Lower leg skin (tissue), 4 donors: ENCODE data around the gene PAIP2. TPM values are rescaled to one million over a fixed set of nuclear protein-coding genes. Genes with fewer than 3 reads are reported as not detected.
A peak's percentile ranks its signal among the peaks of the same experiment; 100 is the strongest.
"Not testable (repeated sequence)": the region's sequence is repeated elsewhere in the genome, so short reads cannot be mapped to it uniquely, and the experiment has no call there.

Source experiments
- DNase-seq, 2 donors: peaks; one replicate each; pipeline ENCODE4 v3.0.0-alpha.2; 2019; ENCODE audit warnings: low spot score in 2 of 2
- H3K4me3 ChIP-seq: fragments of 200-600 bp; sonication (generic); 2 replicates; pipeline ENCODE4 v1.5.1; 2017; ENCODE audit warnings: mild to moderate bottlenecking, low read depth; ENCODE audit not compliant: poor library complexity, severe bottlenecking
- CTCF ChIP-seq, 3 donors: fragments of 450-650 bp; IDR thresholded peaks; one replicate each; pipeline ENCODE4 v1.5.1; 2016; ENCODE audit warnings: antibody characterized with exemption in 3 of 3, mild to moderate bottlenecking in 3 of 3, moderate library complexity in 2 of 3
- POLR2A ChIP-seq, 2 donors: fragments of 450-650 bp; IDR thresholded peaks; one replicate each; pipeline ENCODE4 v1.6.1; 2016 to 2017; ENCODE audit warnings: antibody characterized with exemption in 2 of 2, mild to moderate bottlenecking in 1 of 2, moderate library complexity in 1 of 2
- WGBS, 2 donors: methylation state at CpG; one replicate each; pipeline ENCODE4 v1.1.5; 2018; 5-methylcytosine and 5-hydroxymethylcytosine counted together
- intact Hi-C: fragments of 100-400 bp; cut with DNase I; formaldehyde crosslinking; loops from one replicate; pipeline ENCODE4 v1.15.0; 2023; ENCODE audit warnings: low total_unique reads
- total RNA-seq, 4 donors: library from RNA; depleted of rRNA; stranded (reverse); fragments of >200 nt; gene quantifications; one replicate each; pipeline ENCODE4 v1.1.0, GENCODE V29; 2016

PAIP2 gene
- total RNA-seq, 4 donors from 2014 or later: 47.4 to 81.5 (median 64.7) TPM

DNA sequence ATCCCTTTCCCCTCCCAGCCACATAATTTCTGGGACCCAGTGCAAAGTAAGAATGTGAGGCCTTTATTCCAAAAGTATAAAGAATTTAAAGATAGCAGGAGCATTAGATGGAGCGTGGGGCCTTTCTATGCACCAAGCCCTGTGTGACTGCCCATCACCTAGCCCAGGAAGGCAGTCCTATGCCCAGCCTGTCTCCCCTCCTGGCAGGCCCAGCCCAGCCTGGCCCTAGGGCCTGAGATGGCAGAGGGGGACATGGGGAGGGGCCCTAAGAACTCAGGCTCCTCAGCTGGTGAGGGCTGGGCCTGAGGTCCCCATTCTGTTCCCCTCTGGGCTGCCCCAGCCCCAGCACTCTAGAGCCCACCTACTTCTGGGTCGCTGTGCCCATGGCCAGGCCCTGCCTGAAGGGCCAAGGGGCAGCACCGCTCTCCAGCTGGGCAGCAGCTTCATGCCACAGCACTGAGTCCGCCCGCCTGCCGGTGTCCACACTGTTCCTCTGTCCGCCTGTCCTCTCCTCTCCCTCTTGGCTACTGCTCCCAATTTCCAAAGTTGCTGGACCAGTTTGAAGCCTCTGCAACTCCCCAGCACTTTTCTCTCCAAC, 42.4 kb downstream of the PAIP2 start:
- TF ChIP-seq CTCF (IDR thresholded peaks at IDR 0.05): no peak
- no peak for TF ChIP-seq POLR2A (IDR thresholded peaks at IDR 0.05)
- no peak overlapping the region for H3K4me3 ChIP-seq
- no peak for DNase-seq
- 62 to 66% methylated on average over 7 of the region's 7 CpGs for WGBS, 2 donors
- intact Hi-C loops: no loop called here

DNA sequence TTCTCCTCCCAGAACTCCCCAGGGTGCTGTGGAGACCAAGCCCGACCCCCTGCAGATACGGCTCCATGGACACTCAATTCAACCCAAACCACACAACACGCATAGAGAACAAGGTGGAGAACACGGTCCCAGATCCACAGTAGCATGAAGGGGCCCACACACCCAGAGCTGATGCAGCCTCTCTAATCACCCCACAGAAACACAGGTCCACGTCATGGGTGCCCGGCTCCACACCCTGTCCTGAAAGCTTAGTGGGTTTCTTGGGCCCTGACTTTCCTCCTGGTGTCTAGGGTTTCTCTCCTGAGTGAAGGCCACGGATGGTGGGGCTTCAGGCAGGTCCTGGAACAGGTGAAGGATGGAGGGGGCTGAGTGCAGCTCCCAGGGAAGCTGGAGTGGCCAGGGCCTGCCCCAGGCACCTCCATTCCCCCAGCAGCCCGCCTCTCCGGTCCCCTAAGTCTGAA, 43.0 kb downstream of the PAIP2 start:
- intact Hi-C loops: no loop called here
- TF ChIP-seq POLR2A (IDR thresholded peaks at IDR 0.05) (no peak), CTCF (IDR thresholded peaks at IDR 0.05) (no peak)
- peak in 1 of 2 donors; percentile 77 for DNase-seq
- WGBS, 2 donors: 45 to 53% methylated on average over 8 to 9 of the region's 9 CpGs
- H3K4me3 ChIP-seq: no peak overlapping the region

DNA sequence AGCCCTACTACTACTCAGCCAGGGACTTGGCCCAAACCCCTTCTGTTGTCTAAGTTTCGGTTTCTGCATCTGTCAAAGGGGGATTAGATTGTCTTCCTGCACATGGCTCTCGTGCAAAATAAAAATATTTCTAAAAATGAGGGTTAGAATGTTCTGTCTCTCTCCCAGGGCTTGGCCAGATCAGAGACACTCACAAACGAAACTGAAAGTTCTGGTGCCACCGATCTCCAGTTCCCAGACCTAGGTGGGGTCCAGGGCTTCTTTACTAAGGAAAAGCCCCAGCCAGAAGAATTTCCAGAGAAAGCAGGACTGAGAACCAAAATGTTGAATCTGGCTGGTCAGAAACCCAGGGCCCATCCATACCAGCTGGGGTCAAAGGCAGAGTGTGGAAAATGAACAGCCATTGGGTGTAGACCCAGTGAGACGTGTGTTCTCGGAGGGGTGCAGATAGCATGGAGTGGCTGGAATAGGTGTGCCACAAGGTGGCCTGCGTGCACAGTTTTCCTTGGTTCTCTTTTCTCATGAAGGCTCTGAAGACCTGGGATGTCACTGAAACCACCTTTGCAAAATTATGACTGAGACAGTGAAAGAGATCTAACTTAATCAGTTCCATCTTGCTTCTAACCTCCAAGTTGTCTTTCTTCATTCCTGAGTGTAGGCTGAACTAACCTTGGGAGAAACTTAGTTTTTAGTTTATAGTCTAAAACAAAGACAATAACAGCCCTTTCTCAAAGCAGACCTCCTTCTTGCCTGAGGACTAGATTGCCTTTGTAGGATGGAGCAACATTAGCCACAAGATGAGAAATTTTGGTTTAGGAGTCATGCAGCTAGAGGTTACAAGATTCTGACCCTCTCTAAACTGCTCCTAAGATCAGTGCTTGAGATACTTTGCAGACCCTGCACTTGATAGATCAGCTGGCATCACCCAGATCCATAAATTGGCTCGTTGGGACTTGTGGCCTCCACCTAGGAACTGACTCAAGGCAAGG, 43.7 kb downstream of the PAIP2 start:
- 39 to 47% methylated on average over 8 of the region's 8 CpGs for WGBS, 2 donors
- H3K4me3 ChIP-seq: no peak overlapping the region
- no peak for TF ChIP-seq POLR2A (IDR thresholded peaks at IDR 0.05)
- DNase-seq: no peak
- intact Hi-C loops: no loop called here

GRCh38 chr5:139386050-139386438, 44.4 kb downstream of the PAIP2 start:
- 54 to 83% methylated on average over 5 of the region's 5 CpGs for WGBS, 2 donors
- TF ChIP-seq POLR2A (IDR thresholded peaks at IDR 0.05) (no peak), CTCF (IDR thresholded peaks at IDR 0.05) (no peak)
- peak in 1 of 2 donors; percentile 75 for DNase-seq
- no peak overlapping the region for H3K4me3 ChIP-seq
- intact Hi-C loops: no loop called here

DNA sequence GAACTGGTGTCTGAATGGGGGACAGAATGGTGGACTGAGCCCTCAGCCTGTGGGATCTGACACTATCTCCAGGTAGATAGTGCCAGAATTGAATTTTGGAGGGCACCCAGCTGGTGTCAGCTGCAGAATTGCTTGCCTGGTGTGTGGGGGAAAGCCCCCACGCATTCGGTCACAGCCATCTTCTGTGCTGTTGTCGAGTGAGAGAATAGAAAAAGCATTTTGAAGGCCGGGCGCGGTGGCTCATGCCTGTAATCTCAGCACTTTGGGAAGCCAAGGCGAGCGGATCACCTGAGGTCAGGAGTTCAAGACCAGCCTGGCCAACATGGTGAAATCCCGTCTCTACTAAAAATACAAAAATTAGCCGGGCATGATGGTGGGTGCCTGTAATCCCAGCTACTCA, 45.3 kb downstream of the PAIP2 start:
- WGBS, 2 donors: 91 to 92% methylated on average over 10 of the region's 10 CpGs
- H3K4me3 ChIP-seq, intact Hi-C loops, DNase-seq: not testable (repeated sequence)

DNA sequence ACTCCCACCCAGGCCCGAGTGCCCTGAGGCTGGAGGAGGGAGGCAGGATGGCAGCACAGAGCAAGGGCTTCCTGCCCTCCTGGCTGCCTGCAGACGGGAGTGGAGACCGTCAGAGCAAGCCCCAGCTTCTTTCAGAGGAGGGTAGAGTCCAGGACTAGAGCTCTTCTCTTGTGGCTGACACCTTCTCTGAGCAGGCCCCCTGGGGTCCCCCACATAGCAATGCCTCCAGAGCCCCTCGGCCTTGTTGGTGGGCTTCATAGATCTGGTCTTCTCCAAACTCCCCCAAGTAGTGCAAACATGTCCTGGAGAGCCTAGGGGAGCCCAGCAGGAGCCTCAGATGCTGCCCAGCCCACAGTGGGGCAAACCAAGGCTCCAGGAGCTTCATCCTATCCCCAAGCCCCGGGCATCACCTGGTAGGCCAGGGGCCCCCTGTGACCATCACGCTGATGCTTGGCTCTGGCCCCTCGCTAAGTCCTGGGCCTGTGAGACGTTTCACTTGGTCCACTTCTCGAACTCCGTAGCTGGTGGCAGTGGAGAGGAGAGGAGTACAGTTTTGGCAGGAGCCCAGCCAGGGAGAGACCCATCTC, 46.0 kb downstream of the PAIP2 start:
- DNase-seq: peak in 1 of 2 donors; percentile 79
- WGBS, 2 donors: 68 to 86% methylated on average over 9 to 10 of the region's 10 CpGs
- no peak overlapping the region for H3K4me3 ChIP-seq
- intact Hi-C loops: no loop called here
- TF ChIP-seq POLR2A (IDR thresholded peaks at IDR 0.05) (no peak), CTCF (IDR thresholded peaks at IDR 0.05) (no peak)
